ENCODE results near the gene RABGAP1L. TPM values are rescaled to one million over a fixed set of nuclear protein-coding genes. Genes with fewer than 3 reads are reported as not detected.

The RABGAP1L gene
- total and polyA plus RNA-seq, 2 of the 8 experiments (the other 6 are each of a cell fraction or from before 2014, with no cell fraction given), result 33.3 to 156 TPM

GRCh38 chr1:174825127-174825526, 665.8 kb downstream of the RABGAP1L start:
- FAIRE-seq (no peak), DNase-seq (ENCODE audit: low read depth in 1 of 2, low spot score in 2 of 2) (no peak)
- CTCF ChIA-PET (ENCODE audit: partially characterized antibody), result no interaction called here
- TF ChIP-seq SP4 (IDR thresholded peaks at IDR 0.05; ENCODE audit: low read length) (no peak), HDAC6 (IDR thresholded peaks at IDR 0.05; ENCODE audit: low read depth, low read length) (no peak), GTF2F1 (IDR thresholded peaks at IDR 0.05; ENCODE audit: borderline replicate concordance, low read depth, low read length) (no peak), KDM4A (IDR thresholded peaks at IDR 0.05; ENCODE audit: low read depth, low read length, severe bottlenecking) (no peak), RAD21 (IDR thresholded peaks at IDR 0.05 in 1 of 2, conservative IDR thresholded peaks at IDR 0.05 in 1 of 2; ENCODE audit: low read depth in 2 of 2, low read length in 2 of 2) (no peak), TAF7 (optimal IDR thresholded peaks at IDR 0.05; ENCODE audit: borderline replicate concordance, low read depth, low read length) (no peak), EP300 (IDR thresholded peaks at IDR 0.05; ENCODE audit: borderline replicate concordance in 1 of 2, low read depth in 2 of 2, low read length in 2 of 2) (no peak), SIN3A (conservative IDR thresholded peaks at IDR 0.05 in 1 of 2, IDR thresholded peaks at IDR 0.05 in 1 of 2; ENCODE audit: low read depth in 1 of 2, low read length in 2 of 2) (no peak), SP2 (IDR thresholded peaks at IDR 0.05; ENCODE audit: low read length) (no peak), SP1 (IDR thresholded peaks at IDR 0.05; ENCODE audit: low read depth, low read length) (no peak), EZH2 (IDR thresholded peaks at IDR 0.05; ENCODE audit: low read depth, low read length, severe bottlenecking) (no peak), RFX5 (IDR thresholded peaks at IDR 0.05; ENCODE audit: borderline replicate concordance, low read depth, low read length) (no peak), GABPA (IDR thresholded peaks at IDR 0.05; ENCODE audit: borderline replicate concordance, insufficient read depth, low read length) (no peak), BCL11A (IDR thresholded peaks at IDR 0.05; ENCODE audit: low read depth in 2 of 2, low read length in 2 of 2) (no peak)

More at GRCh38 chr1:174825127-174825526, 665.8 kb downstream of the RABGAP1L start:
- Histone ChIP-seq H2BK120ac (replicated peaks; ENCODE audit: low read depth, low read length) (no peak overlapping the region), H3K27me3 (replicated peaks in 1 of 4; ENCODE audit: control insufficient read depth in 3 of 4, extremely low read depth in 1 of 4, insufficient read depth in 3 of 4, low read length in 3 of 4) (no peaks in the 10 kb centered on the region), H3K23me2 (ENCODE audit: low read depth, low read length) (no peaks in the 10 kb centered on the region), H3K27ac (ENCODE audit: low read depth, low read length) (no peak overlapping the region), H3K18ac (ENCODE audit: extremely low read depth, low read length) (no peak overlapping the region), H2AFZ (ENCODE audit: low read length) (no peak overlapping the region), H3K23ac (ENCODE audit: insufficient read length) (no peak overlapping the region), H3K36me3 (ENCODE audit: control insufficient read depth in 2 of 4, insufficient read depth in 4 of 4, low read length in 3 of 4) (no peaks in the 10 kb centered on the region), H3K4ac (replicated peaks; ENCODE audit: insufficient read length, low read depth, low read length) (no peak overlapping the region), H3K56ac (replicated peaks; ENCODE audit: insufficient read length, low read depth, low read length) (no peak overlapping the region), H2BK12ac (ENCODE audit: low read depth, low read length) (no peak overlapping the region), H3K79me2 (ENCODE audit: control insufficient read depth in 1 of 2, insufficient read depth in 2 of 2, low read length in 2 of 2) (no peaks in the 10 kb centered on the region), H3K4me3 (ENCODE audit: extremely low read depth in 1 of 4, insufficient read depth in 2 of 4, low read depth in 3 of 4, low read length in 4 of 4) (no peak overlapping the region), H3K79me1 (ENCODE audit: low read depth, low read length) (no peaks in the 10 kb centered on the region), H3K9ac (replicated peaks in 1 of 4; ENCODE audit: extremely low read depth in 1 of 4, low read depth in 3 of 4, low read length in 3 of 4) (no peak overlapping the region), H4K20me1 (replicated peaks in 1 of 2; ENCODE audit: control insufficient read depth in 1 of 2, insufficient read depth in 2 of 2, low read length in 2 of 2) (no peaks in the 10 kb centered on the region), H4K8ac (ENCODE audit: extremely low read depth, insufficient read depth, low read length) (no peak overlapping the region), H4K91ac (replicated peaks; ENCODE audit: insufficient read length, low read length) (no peak overlapping the region), H2AK5ac (ENCODE audit: low read depth, low read length) (no peak overlapping the region), H3K9me3 (ENCODE audit: insufficient read depth in 2 of 2, low read depth in 1 of 2, low read length in 1 of 2) (no peaks in the 10 kb centered on the region; a peak in 1 of 4 replicates), H3K14ac (ENCODE audit: insufficient read length) (no peak overlapping the region), H4K5ac (ENCODE audit: insufficient read length, low read depth, low read length) (no peak overlapping the region), H3K4me2 (ENCODE audit: insufficient read depth in 1 of 2, low read depth in 2 of 2, low read length in 2 of 2) (no peak overlapping the region), H2BK15ac (ENCODE audit: low read length) (no peak overlapping the region), H2BK5ac (ENCODE audit: low read depth, low read length) (no peak overlapping the region), H3K4me1 (replicated peaks in 1 of 4; ENCODE audit: control insufficient read depth in 3 of 4, insufficient read depth in 4 of 4, low read length in 3 of 4) (no peaks in the 10 kb centered on the region), H2BK20ac (ENCODE audit: low read length) (no peak overlapping the region)
- 86% methylated on average over 4 of the region's 4 CpGs; no CpG with 5 or more reads in 1 of the 2 experiments for WGBS, 2 experiments (ENCODE audit: extremely low coverage in 1 of 2, insufficient coverage in 1 of 2, insufficient read length in 1 of 2, insufficient replicate concordance in 2 of 2, low coverage in 1 of 2, low lambda C conversion rate in 2 of 2, missing lambda C conversion rate in 1 of 2)
- POLR2A ChIA-PET (ENCODE audit: partially characterized antibody), result interaction anchor here (1.2 kb wide), 1 partner anchor 19 kb away, joined by 3 read pairs; no protein-coding TSS in a partner anchor

All from H1 (cell line).